Stimulated activated CD8-positive, alpha-beta memory T cell treated with anti-CD3 and anti-CD28 coated beads, Interleukin-7, amount 100 ng/mL, for 48 hours (primary cell): ENCODE data around the gene FAM162A.

Experiments
- DNase-seq, 2 donors: peaks; one replicate each; pipeline ENCODE4 v3.0.0-alpha.2; 2020; ENCODE audit warnings: low read depth in 1 of 2; ENCODE audit errors: extremely low read depth in 1 of 2

The FAM162A gene

GRCh38 chr3:122387709-122388108 is 3.7 kb downstream of the FAM162A start:
- DNase-seq = no peak

GRCh38 chr3:122389197-122389596 is 5.2 kb downstream of the FAM162A start:
- DNase-seq = no peak

- DNase-seq = no peak
Observed at GRCh38 chr3:122389892-122390291, 5.9 kb downstream of the FAM162A start.

- no peak for DNase-seq
Observed at GRCh38 chr3:122390665-122391064, 6.7 kb downstream of the FAM162A start.

GRCh38 chr3:122391681-122392446 is 7.9 kb downstream of the FAM162A start:
- DNase-seq = no peak

- no peak for DNase-seq
Observed at GRCh38 chr3:122392868-122393844, 9.2 kb downstream of the FAM162A start.

- DNase-seq = no peak
Observed at GRCh38 chr3:122394173-122394572, 10.2 kb downstream of the FAM162A start.

GRCh38 chr3:122395582-122395981 is 11.6 kb downstream of the FAM162A start:
- no peak for DNase-seq

GRCh38 chr3:122396511-122396910 is 12.5 kb downstream of the FAM162A start:
- no peak for DNase-seq

- no peak for DNase-seq
Observed at GRCh38 chr3:122397201-122397600, 13.2 kb downstream of the FAM162A start.

GRCh38 chr3:122398920-122399319 is 14.9 kb downstream of the FAM162A start:
- no peak for DNase-seq

GRCh38 chr3:122403489-122403888 is 19.5 kb downstream of the FAM162A start:
- DNase-seq = no peak

GRCh38 chr3:122405015-122405414 is 21.0 kb downstream of the FAM162A start:
- DNase-seq = no peak

- no peak for DNase-seq
Observed at GRCh38 chr3:122406198-122406597, 22.2 kb downstream of the FAM162A start.

GRCh38 chr3:122407946-122408345 is 24.0 kb downstream of the FAM162A start:
- DNase-seq = no peak

- no peak for DNase-seq
Observed at GRCh38 chr3:122409446-122409845, 25.5 kb downstream of the FAM162A start.

GRCh38 chr3:122410111-122410510 is 26.1 kb downstream of the FAM162A start:
- no peak for DNase-seq

- DNase-seq = no peak
Observed at GRCh38 chr3:122410639-122411038, 26.7 kb downstream of the FAM162A start.

- DNase-seq = no peak
Observed at GRCh38 chr3:122414391-122414790, 30.4 kb downstream of the FAM162A start.

GRCh38 chr3:122415104-122415744 is 31.2 kb downstream of the FAM162A start:
- no peak for DNase-seq
